OCI-LY1 (cell line): Measurements from ENCODE around the gene TMCC2.

ENCODE experiments used
- H2AFZ ChIP-seq: fragments of 200-600 bp; sonication (generic), shearing (Covaris generic); 2 replicates; pipeline ENCODE4 v1.6.0; 2014; ENCODE audit warnings: antibody characterized with exemption, mild to moderate bottlenecking, low read length
- H3F3A ChIP-seq: fragments of 200-600 bp; sonication (generic), shearing (Covaris generic); 2 replicates; pipeline ENCODE4 v1.6.0; 2014; ENCODE audit warnings: mild to moderate bottlenecking, antibody characterized with exemption, low read length, moderate library complexity; ENCODE audit not compliant: insufficient read depth
- H3K27ac ChIP-seq: fragments of 200-600 bp; sonication (generic); 2 replicates; pipeline ENCODE4 v1.5.1; 2014; ENCODE audit warnings: low read length, mixed run types, mild to moderate bottlenecking, low read depth; ENCODE audit not compliant: poor library complexity, severe bottlenecking
- H3K27me3 ChIP-seq: fragments of 200-600 bp; sonication (generic); 2 replicates; pipeline ENCODE4 v1.6.0; 2014; ENCODE audit warnings: antibody characterized with exemption, mild to moderate bottlenecking, low read length, moderate library complexity; ENCODE audit not compliant: insufficient read depth
- H3K36me3 ChIP-seq: fragments of 200-600 bp; sonication (generic); 2 replicates; pipeline ENCODE4 v1.6.1; 2014; ENCODE audit warnings: mild to moderate bottlenecking, antibody characterized with exemption, low read length, moderate library complexity, mixed read lengths; ENCODE audit not compliant: insufficient read depth
- H3K4me1 ChIP-seq: fragments of 200-600 bp; sonication (generic); 2 replicates; pipeline ENCODE4 v1.5.1; 2014; ENCODE audit warnings: mild to moderate bottlenecking, low read length, moderate library complexity; ENCODE audit not compliant: insufficient read depth, severe bottlenecking
- H3K4me2 ChIP-seq: fragments of 200-600 bp; sonication (generic), shearing (Covaris generic); 2 replicates; pipeline ENCODE4 v1.6.1; 2014; ENCODE audit warnings: low read length
- H3K4me3 ChIP-seq: fragments of 200-600 bp; sonication (generic); 2 replicates; pipeline ENCODE4 v1.5.1; 2014; ENCODE audit warnings: low read length, low read depth, mild to moderate bottlenecking, mixed read lengths; ENCODE audit not compliant: poor library complexity, severe bottlenecking
- H3K79me2 ChIP-seq: fragments of 200-600 bp; shearing (Covaris generic); 2 replicates; pipeline ENCODE4 v1.6.1; 2016; ENCODE audit warnings: mixed run types, low read length, mixed read lengths; ENCODE audit not compliant: insufficient read depth
- H3K9ac ChIP-seq: fragments of 200-600 bp; sonication (generic), shearing (Covaris generic); 2 replicates; pipeline ENCODE4 v1.6.1; 2014; ENCODE audit warnings: mild to moderate bottlenecking, low read length, mixed read lengths
- H3K9me2 ChIP-seq: fragments of 200-600 bp; sonication (generic), shearing (Covaris generic); 2 replicates; pipeline ENCODE4 v1.6.1; 2014; ENCODE audit warnings: low read depth, mild to moderate bottlenecking, low read length, mixed read lengths
- H3K9me3 ChIP-seq: fragments of 200-600 bp; shearing (Covaris generic); 2 replicates; pipeline ENCODE4 v1.6.1; 2014; ENCODE audit warnings: low read length, mixed read lengths
- H4K20me1 ChIP-seq: fragments of 200-600 bp; sonication (generic), shearing (Covaris generic); 2 replicates; pipeline ENCODE4 v1.6.0; 2016; ENCODE audit warnings: mild to moderate bottlenecking, low read length; ENCODE audit not compliant: insufficient read depth
- EZH2 ChIP-seq: fragments of 200-600 bp; sonication (generic), shearing (Covaris generic); IDR thresholded peaks from 2 replicates; pipeline ENCODE4 v1.8.0; 2017; ENCODE audit warnings: borderline replicate concordance, mixed run types, mild to moderate bottlenecking, antibody characterized with exemption, low read length, moderate library complexity, mixed read lengths
- TF ChIP-seq, protein P1 (sequence below): fragments of 200-600 bp; sonication (generic), shearing (Covaris generic); IDR thresholded peaks from 2 replicates; pipeline ENCODE4 v1.5.1; 2017; ENCODE audit warnings: mild to moderate bottlenecking, antibody characterized with exemption, low read length, moderate library complexity, mixed read lengths

Gene TMCC2

DNA sequence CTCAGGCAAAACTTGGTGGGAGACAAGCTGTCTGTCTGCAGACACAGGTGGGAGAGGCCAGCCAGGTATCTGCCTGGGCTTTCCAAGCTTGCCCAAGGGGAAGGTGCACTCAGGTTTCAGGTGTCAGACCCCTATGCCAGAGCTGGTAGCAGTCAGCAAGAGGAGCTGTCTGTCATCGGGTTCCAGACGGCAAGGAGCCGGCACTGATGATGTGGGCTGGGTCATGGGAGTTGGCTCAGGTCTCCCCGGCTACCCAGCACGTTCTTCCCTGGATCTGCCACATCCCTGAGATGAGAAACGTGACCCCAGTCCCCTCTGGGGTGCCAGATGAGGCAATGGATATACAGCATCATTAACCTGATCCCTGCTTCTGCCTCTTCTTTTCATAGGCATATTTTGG, 23.0 kb downstream of the TMCC2 start:
- Histone ChIP-seq H3K4me1 (peaks cover 20% of the 10 kb centered on the region), H3K9me3 (no peaks in the 10 kb centered on the region), H3K4me3 (no peak overlapping the region), H3K36me3 (no peaks in the 10 kb centered on the region), H3K79me2 (no peaks in the 10 kb centered on the region), H3K9me2 (no peaks in the 10 kb centered on the region), H3K27me3 (no peaks in the 10 kb centered on the region), H2AFZ (no peak overlapping the region), H3K4me2 (no peak overlapping the region), H4K20me1 (no peaks in the 10 kb centered on the region), H3K27ac (no peak overlapping the region), H3K9ac (no peak overlapping the region), H3F3A (no peaks in the 10 kb centered on the region)
- TF ChIP-seq, protein P1, sequence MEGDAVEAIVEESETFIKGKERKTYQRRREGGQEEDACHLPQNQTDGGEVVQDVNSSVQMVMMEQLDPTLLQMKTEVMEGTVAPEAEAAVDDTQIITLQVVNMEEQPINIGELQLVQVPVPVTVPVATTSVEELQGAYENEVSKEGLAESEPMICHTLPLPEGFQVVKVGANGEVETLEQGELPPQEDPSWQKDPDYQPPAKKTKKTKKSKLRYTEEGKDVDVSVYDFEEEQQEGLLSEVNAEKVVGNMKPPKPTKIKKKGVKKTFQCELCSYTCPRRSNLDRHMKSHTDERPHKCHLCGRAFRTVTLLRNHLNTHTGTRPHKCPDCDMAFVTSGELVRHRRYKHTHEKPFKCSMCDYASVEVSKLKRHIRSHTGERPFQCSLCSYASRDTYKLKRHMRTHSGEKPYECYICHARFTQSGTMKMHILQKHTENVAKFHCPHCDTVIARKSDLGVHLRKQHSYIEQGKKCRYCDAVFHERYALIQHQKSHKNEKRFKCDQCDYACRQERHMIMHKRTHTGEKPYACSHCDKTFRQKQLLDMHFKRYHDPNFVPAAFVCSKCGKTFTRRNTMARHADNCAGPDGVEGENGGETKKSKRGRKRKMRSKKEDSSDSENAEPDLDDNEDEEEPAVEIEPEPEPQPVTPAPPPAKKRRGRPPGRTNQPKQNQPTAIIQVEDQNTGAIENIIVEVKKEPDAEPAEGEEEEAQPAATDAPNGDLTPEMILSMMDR: no peak
- TF ChIP-seq EZH2: no peak

DNA sequence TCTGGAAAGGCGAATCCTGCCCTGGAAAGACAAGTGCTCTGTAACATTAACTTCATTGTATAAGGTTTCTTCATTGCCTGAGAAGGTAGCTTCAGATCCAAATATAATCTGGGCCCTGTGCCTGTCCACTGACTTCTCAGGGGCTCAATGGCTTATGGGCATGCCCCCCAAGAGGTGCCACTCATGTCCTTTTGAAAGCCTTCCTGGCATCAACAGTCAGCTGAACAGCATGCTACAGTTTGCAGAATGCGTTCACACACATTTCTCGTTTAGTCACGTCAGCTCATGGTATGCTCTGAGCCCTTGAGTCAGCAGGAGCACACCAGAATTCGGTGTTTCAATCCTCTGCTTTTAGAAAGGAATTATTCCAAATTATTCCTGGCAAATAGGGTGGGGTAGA, 23.8 kb downstream of the TMCC2 start:
- Histone ChIP-seq H3K27ac (no peak overlapping the region), H3K4me2 (no peak overlapping the region), H3K79me2 (no peaks in the 10 kb centered on the region), H4K20me1 (no peaks in the 10 kb centered on the region), H2AFZ (no peak overlapping the region), H3K9ac (no peak overlapping the region), H3K36me3 (no peaks in the 10 kb centered on the region), H3K9me2 (no peaks in the 10 kb centered on the region), H3K27me3 (no peaks in the 10 kb centered on the region), H3K4me1 (peaks cover 20% of the 10 kb centered on the region), H3F3A (no peaks in the 10 kb centered on the region), H3K4me3 (no peak overlapping the region), H3K9me3 (no peaks in the 10 kb centered on the region)
- TF ChIP-seq, protein P1: no peak
- TF ChIP-seq EZH2: no peak

DNA sequence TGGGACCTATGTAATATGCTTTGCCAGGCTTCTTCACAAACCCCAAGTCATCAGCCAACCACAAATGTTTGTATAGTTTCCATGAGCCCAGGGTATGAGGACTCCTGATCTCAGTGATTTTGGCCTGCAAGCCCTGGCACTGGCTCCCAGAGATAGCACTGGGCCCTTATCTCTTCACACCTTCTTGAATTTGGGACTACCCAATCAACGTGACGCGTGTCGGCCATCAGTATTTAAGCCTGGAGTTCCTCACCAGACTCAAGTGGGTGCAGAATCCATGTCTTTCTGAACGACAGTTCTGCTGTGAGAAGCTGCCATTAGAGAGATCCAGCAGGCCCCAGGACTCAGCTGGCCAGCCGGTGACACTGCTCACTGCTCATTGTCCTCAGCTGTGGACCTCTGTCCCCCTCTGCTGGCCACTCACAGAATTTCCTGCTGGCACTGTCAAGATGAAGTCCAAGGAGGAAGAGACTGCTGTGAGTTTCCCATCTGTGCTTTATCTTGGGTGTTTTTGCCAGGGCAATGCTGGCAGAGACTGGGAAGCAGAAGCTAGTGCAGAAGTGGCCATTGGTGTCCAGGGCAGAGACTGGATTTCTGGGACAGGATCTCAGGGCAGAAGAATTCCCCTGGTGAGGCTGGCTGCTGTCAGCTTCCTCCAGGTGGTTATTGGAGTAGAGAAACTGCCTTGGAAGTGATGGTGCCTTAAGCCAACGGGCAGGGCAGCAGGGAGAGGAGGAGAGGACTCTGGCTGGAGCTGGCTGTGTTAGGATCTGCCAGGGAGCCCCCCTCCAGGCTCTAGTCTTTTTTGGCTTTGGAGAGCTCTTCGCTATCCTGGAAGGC, 28.4 kb downstream of the TMCC2 start:
- H4K20me1 ChIP-seq: no peaks in the 10 kb centered on the region
- TF ChIP-seq, protein P1: peak; percentile 95
- no peak for TF ChIP-seq EZH2
- no peak overlapping the region for H2AFZ ChIP-seq
- no peaks in the 10 kb centered on the region for H3K79me2 ChIP-seq
- peaks cover 9% of the 10 kb centered on the region for H3K4me1 ChIP-seq
- H3K27ac ChIP-seq: no peak overlapping the region
- no peaks in the 10 kb centered on the region for H3K36me3 ChIP-seq
- H3K4me3 ChIP-seq: no peak overlapping the region
- H3F3A ChIP-seq: no peaks in the 10 kb centered on the region
- no peak overlapping the region for H3K4me2 ChIP-seq
- no peak overlapping the region for H3K9ac ChIP-seq
- H3K27me3 ChIP-seq: peaks cover 13% of the 10 kb centered on the region; the same call in 1 of the 2 replicates
- no peaks in the 10 kb centered on the region for H3K9me2 ChIP-seq
- no peaks in the 10 kb centered on the region for H3K9me3 ChIP-seq
